ENCODE data around the gene SREK1.

- TF ChIP-seq CTCF (IDR thresholded peaks at IDR 0.05; ENCODE audit: low read length) (no peak), EZH2phosphoT487 (IDR thresholded peaks at IDR 0.05; ENCODE audit: low read length) (no peak), EZH2 (optimal IDR thresholded peaks at IDR 0.05; ENCODE audit: low read depth, low read length) (no peak)
These were observed 4.8 kb upstream of the SREK1 start for GRCh38 chr5:66139318-66139712.
